ENCODE results near the gene TRIM50.

DNA sequence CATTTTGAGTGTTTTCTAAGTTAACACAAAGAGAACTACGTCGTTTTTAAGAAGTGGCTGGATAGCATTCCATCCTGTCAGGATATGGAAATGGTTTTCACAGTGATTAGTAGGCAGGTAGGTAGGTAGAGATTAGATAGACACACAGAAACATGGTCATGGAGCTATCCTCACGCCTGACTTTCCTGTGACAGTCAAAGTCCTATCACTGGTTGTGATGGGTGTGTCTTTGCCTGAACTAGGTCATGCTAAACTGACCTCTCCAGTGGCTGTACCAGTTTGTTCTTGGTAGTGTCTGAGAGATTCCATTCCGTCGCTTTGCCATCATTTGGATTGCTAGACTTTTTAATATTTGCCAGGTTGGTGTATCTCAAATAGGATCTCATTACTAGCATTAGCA is 28.3 kb upstream of the TRIM50 start:
- TF ChIP-seq, protein P1, sequence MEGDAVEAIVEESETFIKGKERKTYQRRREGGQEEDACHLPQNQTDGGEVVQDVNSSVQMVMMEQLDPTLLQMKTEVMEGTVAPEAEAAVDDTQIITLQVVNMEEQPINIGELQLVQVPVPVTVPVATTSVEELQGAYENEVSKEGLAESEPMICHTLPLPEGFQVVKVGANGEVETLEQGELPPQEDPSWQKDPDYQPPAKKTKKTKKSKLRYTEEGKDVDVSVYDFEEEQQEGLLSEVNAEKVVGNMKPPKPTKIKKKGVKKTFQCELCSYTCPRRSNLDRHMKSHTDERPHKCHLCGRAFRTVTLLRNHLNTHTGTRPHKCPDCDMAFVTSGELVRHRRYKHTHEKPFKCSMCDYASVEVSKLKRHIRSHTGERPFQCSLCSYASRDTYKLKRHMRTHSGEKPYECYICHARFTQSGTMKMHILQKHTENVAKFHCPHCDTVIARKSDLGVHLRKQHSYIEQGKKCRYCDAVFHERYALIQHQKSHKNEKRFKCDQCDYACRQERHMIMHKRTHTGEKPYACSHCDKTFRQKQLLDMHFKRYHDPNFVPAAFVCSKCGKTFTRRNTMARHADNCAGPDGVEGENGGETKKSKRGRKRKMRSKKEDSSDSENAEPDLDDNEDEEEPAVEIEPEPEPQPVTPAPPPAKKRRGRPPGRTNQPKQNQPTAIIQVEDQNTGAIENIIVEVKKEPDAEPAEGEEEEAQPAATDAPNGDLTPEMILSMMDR (optimal IDR thresholded peaks at IDR 0.05 in 1 of 3, IDR thresholded peaks at IDR 0.05 in 1 of 3, conservative IDR thresholded peaks at IDR 0.05 in 1 of 3; ENCODE audit: extremely low read depth in 1 of 3, insufficient read depth in 2 of 3, low read length in 3 of 3): no peak
- TF ChIP-seq EZH2 (IDR thresholded peaks at IDR 0.05; ENCODE audit: low read length): no peak

All from keratinocyte (primary cell).